Islet of Langerhans (tissue), 1 donor: ENCODE results near the gene NXF2B.
"Not testable (repeated sequence)": the region's sequence is repeated elsewhere in the genome, so short reads cannot be mapped to it uniquely, and the experiment has no call there.

Experiments
- FAIRE-seq: peaks from one replicate; lab custom pipeline; 2011; peaks lifted over from hg19 to GRCh38; lab: Jason Lieb, UNC

Gene NXF2B, protein sequence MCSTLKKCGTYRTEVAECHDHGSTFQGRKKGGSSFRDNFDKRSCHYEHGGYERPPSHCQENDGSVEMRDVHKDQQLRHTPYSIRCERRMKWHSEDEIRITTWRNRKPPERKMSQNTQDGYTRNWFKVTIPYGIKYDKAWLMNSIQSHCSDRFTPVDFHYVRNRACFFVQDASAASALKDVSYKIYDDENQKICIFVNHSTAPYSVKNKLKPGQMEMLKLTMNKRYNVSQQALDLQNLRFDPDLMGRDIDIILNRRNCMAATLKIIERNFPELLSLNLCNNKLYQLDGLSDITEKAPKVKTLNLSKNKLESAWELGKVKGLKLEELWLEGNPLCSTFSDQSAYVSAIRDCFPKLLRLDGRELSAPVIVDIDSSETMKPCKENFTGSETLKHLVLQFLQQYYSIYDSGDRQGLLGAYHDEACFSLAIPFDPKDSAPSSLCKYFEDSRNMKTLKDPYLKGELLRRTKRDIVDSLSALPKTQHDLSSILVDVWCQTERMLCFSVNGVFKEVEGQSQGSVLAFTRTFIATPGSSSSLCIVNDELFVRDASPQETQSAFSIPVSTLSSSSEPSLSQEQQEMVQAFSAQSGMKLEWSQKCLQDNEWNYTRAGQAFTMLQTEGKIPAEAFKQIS

DNA sequence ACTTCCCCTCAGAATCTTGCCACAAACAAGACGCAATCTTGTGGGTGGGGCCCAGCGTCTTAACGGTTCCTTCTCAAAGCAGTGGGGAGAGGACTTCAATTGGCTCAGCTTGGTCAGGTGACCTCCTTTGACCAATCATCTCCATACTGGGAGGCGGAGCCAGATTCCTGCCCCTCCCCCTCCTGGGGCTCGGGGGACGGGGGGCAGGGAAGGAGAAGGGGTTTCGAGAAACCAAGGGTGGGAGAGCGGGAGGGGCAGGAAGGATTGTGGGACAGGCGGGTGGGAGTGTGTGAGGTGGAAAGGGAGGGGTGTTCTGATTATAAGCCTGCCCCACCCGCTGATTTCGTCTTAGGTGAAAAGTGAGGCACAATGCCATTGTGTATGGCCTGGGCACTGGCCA lies at the start of gene NXF2B:
Gene NXF2B (minus strand): TSS at position 101 of the 400 bp plus-strand sequence. CDS start 59,972 bp downstream, outside the sequence.
- FAIRE-seq = not testable (repeated sequence)

DNA sequence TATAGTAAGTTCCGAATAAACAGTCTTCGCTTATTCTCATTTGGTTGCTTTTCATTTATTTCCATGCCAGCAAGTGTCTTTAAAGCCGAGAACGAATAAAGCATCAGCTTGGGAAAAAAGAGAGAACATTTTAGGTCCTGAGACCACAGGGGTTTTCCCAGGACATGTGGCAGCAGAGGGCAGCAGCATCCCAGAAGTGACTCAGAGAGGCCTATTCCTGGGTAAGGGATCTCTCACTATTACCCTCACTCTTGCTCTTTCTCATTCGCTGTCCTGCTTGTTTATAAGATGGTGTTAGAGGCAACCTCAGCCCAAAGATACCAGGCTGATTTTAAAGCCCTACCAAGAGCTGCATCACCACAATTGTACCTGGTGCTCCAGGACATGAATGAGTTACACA lies 39.0 kb upstream of the NXF2B start:
- FAIRE-seq = peak; percentile 96

DNA sequence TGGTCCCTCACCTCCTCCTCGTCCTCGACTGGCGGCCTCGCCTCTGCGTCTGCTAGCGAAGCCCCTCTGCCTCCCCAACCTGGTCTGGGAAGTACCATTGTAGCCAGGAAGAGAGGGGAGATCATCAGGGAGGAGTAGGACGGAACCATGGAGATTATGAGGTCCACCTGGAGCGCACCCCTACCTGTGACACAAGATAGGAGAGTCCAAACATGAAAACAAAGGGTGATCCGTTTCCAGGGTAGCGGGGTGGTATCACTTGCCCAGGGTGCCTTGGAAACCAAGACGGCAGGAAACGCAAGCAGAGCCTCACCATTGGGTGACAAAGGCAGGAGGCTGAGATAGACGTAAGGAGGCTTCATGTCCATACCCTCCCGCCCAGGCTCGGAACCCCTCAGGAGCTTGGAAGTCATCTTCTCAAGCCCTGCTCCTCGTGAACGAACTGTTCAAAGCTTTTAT lies 32.0 kb upstream of the NXF2B start, which contains the start of gene TCP11X2:
Gene TCP11X2 (minus strand): TSS at position 51 of the 459 bp plus-strand sequence.
- FAIRE-seq = peak; percentile 81

DNA sequence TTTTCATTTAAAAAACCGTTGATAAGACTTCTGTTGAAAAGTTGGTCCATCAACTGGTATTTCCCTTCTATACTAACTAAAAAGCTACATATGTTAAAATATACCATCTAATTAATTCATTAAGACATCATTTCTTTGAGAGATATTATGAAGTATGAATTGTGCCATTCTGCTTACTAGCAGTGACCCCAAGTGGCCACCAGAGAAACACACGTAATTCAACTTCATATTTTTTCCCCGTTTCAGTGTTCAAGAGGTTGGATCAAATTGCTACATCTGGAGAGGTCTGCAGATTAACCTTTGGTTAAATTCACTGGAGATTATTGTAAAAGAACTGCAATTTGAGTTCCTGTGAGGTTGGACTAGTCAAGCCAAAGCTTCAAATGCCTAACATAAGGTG lies 30.4 kb upstream of the NXF2B start:
- peak; percentile 99 for FAIRE-seq

DNA sequence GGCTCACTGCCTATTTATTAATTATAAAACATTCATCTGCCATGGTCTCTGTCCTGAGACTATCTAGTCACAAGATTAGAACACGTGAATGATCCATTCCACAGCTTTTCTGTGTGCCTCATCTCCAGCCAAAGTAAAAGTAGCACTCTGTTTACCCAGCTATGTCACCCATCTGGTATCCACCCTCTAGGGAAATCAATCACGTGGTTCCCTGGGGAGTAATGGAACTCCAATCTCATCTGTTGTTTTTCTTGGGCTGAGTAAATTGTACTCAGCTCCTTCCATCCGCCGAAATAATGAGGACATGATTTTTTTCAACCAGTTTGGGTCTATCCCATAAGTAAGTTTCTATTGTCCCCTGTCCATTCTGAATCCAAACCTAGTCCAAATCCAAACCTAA lies 18.8 kb upstream of the NXF2B start:
- FAIRE-seq = peak; percentile 45

DNA sequence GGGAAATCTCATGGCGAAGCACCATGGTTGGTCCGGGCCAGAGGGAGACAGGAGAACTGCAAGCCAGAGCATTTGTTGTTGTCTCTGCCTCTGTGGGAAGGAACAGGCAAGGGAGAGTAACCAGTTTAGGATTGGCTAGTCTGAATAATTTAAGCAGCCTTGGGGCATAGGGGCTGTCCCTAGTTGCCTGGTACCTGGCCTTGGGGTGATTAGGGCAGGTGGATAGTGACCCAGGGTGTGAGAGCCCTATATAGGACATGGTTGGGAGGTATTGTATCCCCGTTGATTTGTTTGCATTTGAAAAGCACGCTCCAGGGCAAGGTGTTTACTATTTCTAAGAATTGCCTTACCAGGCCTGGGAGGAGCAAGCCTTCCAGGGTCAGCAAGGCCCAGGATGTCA lies 25.3 kb downstream of the NXF2B start:
- FAIRE-seq = not testable (repeated sequence)

DNA sequence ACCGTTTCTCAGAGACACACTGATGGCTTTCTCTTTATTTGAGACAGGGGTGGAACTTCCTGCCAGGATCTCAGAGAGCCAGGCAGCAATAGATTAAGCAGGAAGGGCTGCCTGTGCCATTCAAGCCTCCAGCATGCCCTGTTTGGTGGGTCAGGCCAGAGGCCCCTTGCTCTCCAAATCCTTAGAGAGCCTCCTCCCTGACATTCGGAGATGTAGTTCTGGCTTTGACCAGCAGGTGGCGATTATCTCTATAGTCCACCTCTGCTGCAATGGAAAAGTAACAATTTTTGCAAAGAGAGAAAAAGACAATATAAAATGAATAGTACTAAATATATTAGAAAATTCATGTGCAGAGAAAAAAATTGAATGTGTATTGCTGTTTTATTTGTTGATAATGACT lies 93.9 kb downstream of the NXF2B start:
- FAIRE-seq = no peak

DNA sequence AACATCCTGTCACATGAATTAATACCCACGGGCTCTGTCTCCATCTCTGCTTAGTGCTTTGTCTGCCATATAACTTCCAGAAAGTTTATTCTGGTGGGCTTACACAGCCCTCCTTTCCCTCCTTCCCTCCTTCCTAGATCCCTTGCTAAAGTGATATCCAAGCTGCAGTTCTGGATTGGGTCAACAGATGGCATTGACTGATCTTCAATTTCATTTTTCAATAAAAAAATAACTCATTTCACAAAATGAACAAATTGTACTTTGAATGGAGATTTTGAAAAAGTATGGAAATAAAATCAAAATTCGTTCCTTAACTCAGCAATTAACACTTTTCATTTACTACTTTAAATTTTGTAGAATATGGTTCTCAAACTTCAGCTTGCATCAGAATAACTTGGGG lies 97.9 kb downstream of the NXF2B start:
- peak; percentile 47 for FAIRE-seq

DNA sequence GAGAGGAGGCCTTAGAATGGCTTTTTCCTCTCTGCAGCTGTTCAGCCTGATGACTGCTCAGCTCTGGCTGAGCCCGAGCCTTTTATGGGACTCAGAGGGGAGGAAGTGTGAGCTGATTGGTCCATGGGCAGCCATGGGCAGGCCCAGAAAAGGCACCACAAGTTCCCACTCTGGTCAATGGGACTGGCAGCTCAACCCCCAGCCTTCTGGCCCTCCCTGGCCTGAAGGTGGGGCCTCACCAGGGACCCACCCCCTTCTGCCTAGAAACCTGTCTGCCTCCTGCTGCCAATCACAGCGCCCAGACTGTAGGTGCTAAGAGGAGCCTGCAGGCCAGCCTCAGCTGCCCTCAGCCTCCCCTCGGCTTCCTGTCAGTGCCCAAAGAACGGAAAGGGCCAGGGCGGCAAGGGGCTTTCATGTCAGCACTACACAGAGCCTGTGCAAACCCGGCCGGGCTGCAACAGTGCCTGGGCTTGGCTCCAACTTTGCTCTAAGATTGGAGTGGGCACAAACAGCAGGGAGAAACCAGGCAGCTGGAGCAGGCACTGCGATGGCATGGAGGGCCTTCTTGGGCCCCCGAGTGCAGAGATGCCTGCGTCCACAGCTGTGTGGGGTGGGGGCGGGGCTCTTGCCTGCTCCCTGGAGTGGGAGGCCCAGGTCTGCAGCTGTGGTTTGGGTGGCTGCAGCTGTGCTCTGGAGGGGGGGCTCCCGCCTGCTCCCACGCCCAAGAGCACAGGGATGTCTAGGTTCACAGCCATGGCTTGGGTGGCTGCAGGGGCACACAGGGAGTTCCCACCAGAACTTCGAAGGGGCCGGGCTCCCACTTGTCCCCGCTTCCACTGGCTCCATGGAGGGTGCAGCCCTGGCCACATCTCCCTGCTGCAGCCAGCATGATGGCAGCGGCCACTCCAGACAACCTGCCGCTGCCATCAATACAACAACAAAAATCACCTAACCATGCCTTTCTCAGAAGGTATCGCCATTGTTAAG lies 100.2 kb downstream of the NXF2B start:
- no peak for FAIRE-seq

DNA sequence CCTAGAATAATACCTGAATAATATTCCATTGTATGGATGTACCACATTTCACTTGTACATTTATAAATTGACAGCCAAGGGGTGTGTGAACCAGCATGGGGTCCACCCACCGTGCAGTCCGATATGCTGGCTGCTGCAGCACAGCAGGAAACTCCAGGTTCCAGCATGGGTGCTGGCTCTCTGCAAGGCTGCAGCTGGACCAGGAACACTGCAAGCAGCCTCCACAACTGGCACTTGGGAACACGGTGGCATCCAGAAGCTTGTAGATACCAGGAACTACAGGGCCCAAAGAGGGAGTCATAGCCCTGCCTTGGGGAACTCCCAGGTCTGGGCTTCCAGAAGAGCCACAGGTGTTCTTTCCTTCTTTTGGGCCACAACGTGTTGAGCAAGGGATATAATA lies 101.6 kb downstream of the NXF2B start:
- FAIRE-seq = no peak
